ENCODE results near the gene SLC9A9.

SLC9A9 gene

GRCh38 chr3:143718463-143718862 lies 129.8 kb downstream of the SLC9A9 start:
- TF ChIP-seq CTCF (IDR thresholded peaks at IDR 0.05; ENCODE audit: insufficient read depth, low read length) (no peak), POLR2AphosphoS5 (IDR thresholded peaks at IDR 0.05; ENCODE audit: low read depth) (no peak), SPI1 (IDR thresholded peaks at IDR 0.05; ENCODE audit: borderline replicate concordance, low read depth) (no peak), REST (IDR thresholded peaks at IDR 0.05; ENCODE audit: insufficient replicate concordance, low read depth) (no peak), GABPA (IDR thresholded peaks at IDR 0.05; ENCODE audit: low read depth) (no peak)
- no peak for DNase-seq (ENCODE audit: low read depth in 1 of 2, low spot score in 1 of 2)
- Histone ChIP-seq H3K27ac (replicated peaks) (no peak overlapping the region), H3K27me3 (ENCODE audit: insufficient read depth, poor library complexity, severe bottlenecking) (no peaks in the 10 kb centered on the region), H3K4me3 (replicated peaks; ENCODE audit: insufficient read depth, low read length) (no peak overlapping the region)

- Histone ChIP-seq H3K4me3 (replicated peaks; ENCODE audit: insufficient read depth, low read length) (no peak overlapping the region), H3K27ac (replicated peaks) (no peak overlapping the region), H3K27me3 (ENCODE audit: insufficient read depth, poor library complexity, severe bottlenecking) (no peaks in the 10 kb centered on the region)
- no peak for DNase-seq (ENCODE audit: low read depth in 1 of 2, low spot score in 1 of 2)
- TF ChIP-seq CTCF (IDR thresholded peaks at IDR 0.05; ENCODE audit: insufficient read depth, low read length), result no peak
- TF ChIP-seq GABPA (IDR thresholded peaks at IDR 0.05; ENCODE audit: low read depth), result no peak
- TF ChIP-seq SPI1 (IDR thresholded peaks at IDR 0.05; ENCODE audit: borderline replicate concordance, low read depth), result no peak
- TF ChIP-seq REST (IDR thresholded peaks at IDR 0.05; ENCODE audit: insufficient replicate concordance, low read depth), result no peak
- TF ChIP-seq POLR2AphosphoS5 (IDR thresholded peaks at IDR 0.05; ENCODE audit: low read depth), result no peak
Measured at GRCh38 chr3:143716731-143717130, 131.5 kb downstream of the SLC9A9 start.

- no peaks in the 10 kb centered on the region for H3K27me3 ChIP-seq (ENCODE audit: insufficient read depth, poor library complexity, severe bottlenecking)
- DNase-seq (ENCODE audit: low read depth in 1 of 2, low spot score in 1 of 2), result no peak
- TF ChIP-seq POLR2AphosphoS5 (IDR thresholded peaks at IDR 0.05; ENCODE audit: low read depth) (no peak), REST (IDR thresholded peaks at IDR 0.05; ENCODE audit: insufficient replicate concordance, low read depth) (no peak), CTCF (IDR thresholded peaks at IDR 0.05; ENCODE audit: insufficient read depth, low read length) (no peak), GABPA (IDR thresholded peaks at IDR 0.05; ENCODE audit: low read depth) (no peak), SPI1 (IDR thresholded peaks at IDR 0.05; ENCODE audit: borderline replicate concordance, low read depth) (no peak)
- no peak overlapping the region for H3K27ac ChIP-seq (replicated peaks)
- no peak overlapping the region for H3K4me3 ChIP-seq (replicated peaks; ENCODE audit: insufficient read depth, low read length)
Measured at GRCh38 chr3:143712522-143712921, 135.7 kb downstream of the SLC9A9 start.

Data from HL-60 (cell line).